ENCODE results near the gene OCRL.
"Not testable (repeated sequence)": the region's sequence is repeated elsewhere in the genome, so short reads cannot be mapped to it uniquely, and the experiment has no call there.

OCRL gene

DNA sequence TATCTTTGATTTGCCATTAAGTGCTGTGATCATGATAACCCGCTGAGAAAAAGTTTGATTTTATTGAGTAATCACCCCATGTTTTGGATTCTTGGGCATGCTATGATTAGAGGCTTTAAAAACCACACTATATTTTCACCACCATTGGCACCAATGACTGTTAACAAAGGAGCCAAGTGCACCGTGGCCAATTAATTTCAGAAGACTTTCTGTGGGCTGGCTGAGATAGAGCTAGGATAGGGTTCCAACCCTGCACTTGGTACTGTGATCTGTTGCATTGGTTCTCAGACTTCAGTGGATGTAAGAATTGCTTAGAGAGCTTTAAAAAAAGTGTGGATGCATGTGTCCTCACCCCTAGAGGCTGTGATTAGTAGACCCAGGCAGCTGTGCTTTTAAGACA, 32.4 kb downstream of the OCRL start:
- H3K27me3 ChIP-seq (ENCODE audit: control insufficient read depth, insufficient read depth, low read length), result no peaks in the 10 kb centered on the region
- H3K9me3 ChIP-seq (ENCODE audit: control insufficient read depth, low read length), result no peaks in the 10 kb centered on the region
- H3K4me3 ChIP-seq (ENCODE audit: low read length), result no peak overlapping the region
- no peak overlapping the region for H3K9ac ChIP-seq (ENCODE audit: low read length)
- H3K4me1 ChIP-seq (ENCODE audit: control insufficient read depth, insufficient read depth, low read length), result no peaks in the 10 kb centered on the region
- H3K36me3 ChIP-seq (ENCODE audit: control insufficient read depth, insufficient read depth, low read length), result no peaks in the 10 kb centered on the region

DNA sequence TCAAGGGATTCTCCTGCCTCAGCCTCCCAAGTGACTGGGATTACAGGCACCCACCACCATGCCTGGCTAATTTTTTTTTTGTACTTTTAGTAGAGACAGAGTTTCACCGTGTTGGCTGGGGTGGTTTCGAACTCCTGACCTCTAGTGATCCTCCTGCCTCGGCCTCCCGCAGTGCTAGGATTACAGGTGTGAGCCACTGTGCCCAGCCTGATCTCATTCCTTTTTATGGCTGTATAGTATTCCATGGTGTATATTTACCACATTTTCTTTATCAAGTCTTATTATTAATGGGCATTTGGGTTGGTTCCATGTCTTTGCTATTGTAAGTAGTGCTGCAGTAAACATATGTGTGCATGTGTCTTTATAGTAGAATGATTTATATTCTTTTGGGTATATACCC, 33.6 kb downstream of the OCRL start:
- H3K27me3 ChIP-seq (ENCODE audit: control insufficient read depth, insufficient read depth, low read length); H3K9me3 ChIP-seq (ENCODE audit: control insufficient read depth, low read length); H3K36me3 ChIP-seq (ENCODE audit: control insufficient read depth, insufficient read depth, low read length); H3K4me1 ChIP-seq (ENCODE audit: control insufficient read depth, insufficient read depth, low read length); H3K4me3 ChIP-seq (ENCODE audit: low read length); H3K9ac ChIP-seq (ENCODE audit: low read length): not testable (repeated sequence)

DNA sequence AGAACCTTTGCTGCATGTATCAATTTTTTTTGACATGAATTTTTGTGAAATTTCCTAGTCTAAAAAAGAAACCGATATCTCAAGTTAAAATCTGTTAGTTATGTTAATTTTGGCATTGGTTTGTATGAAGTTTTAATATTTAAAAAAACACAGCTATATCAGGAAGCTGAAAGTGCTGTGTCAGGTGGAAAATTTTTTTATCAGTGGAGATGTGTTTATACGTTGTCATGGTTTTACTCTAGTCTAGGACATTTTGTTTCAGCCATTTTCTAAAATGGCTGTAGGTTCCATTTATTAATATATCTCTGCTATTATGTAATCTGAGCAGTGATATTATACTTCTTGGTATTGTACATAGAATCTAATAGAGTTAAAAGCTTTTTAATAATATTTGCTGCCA, 34.2 kb downstream of the OCRL start:
- H3K9ac ChIP-seq (ENCODE audit: low read length), result no peak overlapping the region
- no peak overlapping the region for H3K4me3 ChIP-seq (ENCODE audit: low read length)
- no peaks in the 10 kb centered on the region for H3K36me3 ChIP-seq (ENCODE audit: control insufficient read depth, insufficient read depth, low read length)
- H3K4me1 ChIP-seq (ENCODE audit: control insufficient read depth, insufficient read depth, low read length), result no peaks in the 10 kb centered on the region
- H3K9me3 ChIP-seq (ENCODE audit: control insufficient read depth, low read length), result no peaks in the 10 kb centered on the region
- H3K27me3 ChIP-seq (ENCODE audit: control insufficient read depth, insufficient read depth, low read length), result no peaks in the 10 kb centered on the region

DNA sequence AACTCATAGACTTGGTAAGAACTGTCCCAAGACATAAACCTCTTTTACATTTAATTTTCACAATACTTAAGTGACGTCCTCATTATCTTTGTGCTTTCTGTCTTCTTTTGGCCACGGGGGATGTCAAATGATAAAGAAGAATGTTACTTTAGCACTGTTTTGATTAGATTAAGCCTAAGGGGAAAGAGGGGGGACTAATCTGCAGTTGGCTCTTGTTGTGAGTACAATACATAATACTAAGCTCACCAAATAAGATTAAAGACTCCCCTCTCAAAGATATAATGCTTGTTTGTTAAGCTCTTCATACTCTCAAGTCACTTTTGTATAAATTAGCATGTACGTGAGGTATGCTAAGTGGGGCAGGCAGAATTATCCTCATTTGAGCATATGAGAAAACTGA, 36.5 kb downstream of the OCRL start:
- no peak overlapping the region for H3K4me3 ChIP-seq (ENCODE audit: low read length)
- H3K9ac ChIP-seq (ENCODE audit: low read length), result no peak overlapping the region
- H3K36me3 ChIP-seq (ENCODE audit: control insufficient read depth, insufficient read depth, low read length), result no peaks in the 10 kb centered on the region
- no peaks in the 10 kb centered on the region for H3K9me3 ChIP-seq (ENCODE audit: control insufficient read depth, low read length)
- H3K4me1 ChIP-seq (ENCODE audit: control insufficient read depth, insufficient read depth, low read length), result no peaks in the 10 kb centered on the region
- no peaks in the 10 kb centered on the region for H3K27me3 ChIP-seq (ENCODE audit: control insufficient read depth, insufficient read depth, low read length)

DNA sequence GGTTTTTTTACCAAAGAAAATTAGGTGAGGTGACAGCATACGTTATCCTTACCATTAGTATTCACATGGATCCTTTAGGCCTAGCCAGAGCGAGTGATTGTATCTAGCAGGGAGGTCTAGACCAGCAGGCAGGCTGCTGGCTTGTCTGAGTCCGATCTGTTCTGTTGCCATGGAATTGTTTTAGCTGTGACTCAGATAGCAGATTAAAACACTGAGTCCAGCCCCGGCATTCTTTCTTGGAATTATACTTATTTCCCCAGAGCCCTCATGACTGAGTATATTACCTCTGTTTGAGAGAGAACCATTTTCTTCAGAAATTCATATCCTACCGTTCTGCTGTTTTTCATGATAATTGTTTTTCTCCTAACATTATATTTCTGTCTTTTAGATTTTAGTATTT, 37.4 kb downstream of the OCRL start:
- no peak overlapping the region for H3K9ac ChIP-seq (ENCODE audit: low read length)
- H3K36me3 ChIP-seq (ENCODE audit: control insufficient read depth, insufficient read depth, low read length), result no peaks in the 10 kb centered on the region
- no peaks in the 10 kb centered on the region for H3K4me1 ChIP-seq (ENCODE audit: control insufficient read depth, insufficient read depth, low read length)
- H3K4me3 ChIP-seq (ENCODE audit: low read length), result no peak overlapping the region
- H3K9me3 ChIP-seq (ENCODE audit: control insufficient read depth, low read length), result no peaks in the 10 kb centered on the region
- H3K27me3 ChIP-seq (ENCODE audit: control insufficient read depth, insufficient read depth, low read length), result no peaks in the 10 kb centered on the region

DNA sequence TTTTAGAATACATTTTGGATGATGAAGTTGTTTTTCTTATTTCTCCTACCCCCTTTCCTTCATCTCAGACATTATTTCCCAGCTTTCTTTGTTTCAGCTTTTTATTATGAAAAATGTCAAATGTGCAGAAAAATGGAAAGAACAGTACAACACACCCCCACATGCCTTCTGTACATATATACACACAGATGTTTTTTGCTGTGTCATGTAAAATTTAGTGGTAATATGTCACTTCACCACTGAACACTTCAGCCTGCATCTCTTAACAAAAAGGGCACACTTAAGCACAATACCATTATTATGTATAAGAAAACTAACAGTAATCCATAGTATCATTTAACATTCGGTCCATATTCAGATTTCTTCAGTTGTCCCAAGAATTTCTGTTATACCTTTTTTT, 37.8 kb downstream of the OCRL start:
- Histone ChIP-seq H3K36me3 (ENCODE audit: control insufficient read depth, insufficient read depth, low read length) (no peaks in the 10 kb centered on the region), H3K27me3 (ENCODE audit: control insufficient read depth, insufficient read depth, low read length) (no peaks in the 10 kb centered on the region), H3K9ac (ENCODE audit: low read length) (no peak overlapping the region), H3K9me3 (ENCODE audit: control insufficient read depth, low read length) (no peaks in the 10 kb centered on the region), H3K4me1 (ENCODE audit: control insufficient read depth, insufficient read depth, low read length) (no peaks in the 10 kb centered on the region), H3K4me3 (ENCODE audit: low read length) (no peak overlapping the region)

DNA sequence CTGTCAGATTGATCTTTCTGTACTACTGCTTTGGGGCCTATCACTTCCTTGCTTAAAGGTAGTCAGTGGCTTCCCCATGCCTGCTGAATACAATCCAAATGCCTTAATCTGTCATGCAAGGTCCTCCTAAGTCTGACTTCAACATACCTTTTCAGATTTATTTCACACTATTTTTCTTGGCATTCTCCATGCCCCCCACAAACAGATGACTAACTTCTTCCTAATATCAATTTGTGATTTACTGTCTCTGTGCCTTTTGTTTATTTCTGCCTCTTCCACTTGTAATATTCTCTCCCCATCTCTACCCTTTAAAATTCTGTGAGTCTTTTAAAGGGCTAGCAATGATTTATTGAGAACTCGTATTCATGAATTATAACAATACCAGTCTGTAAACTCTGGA, 41.8 kb downstream of the OCRL start:
- no peaks in the 10 kb centered on the region for H3K27me3 ChIP-seq (ENCODE audit: control insufficient read depth, insufficient read depth, low read length)
- H3K4me1 ChIP-seq (ENCODE audit: control insufficient read depth, insufficient read depth, low read length), result no peaks in the 10 kb centered on the region
- H3K36me3 ChIP-seq (ENCODE audit: control insufficient read depth, insufficient read depth, low read length), result no peaks in the 10 kb centered on the region
- H3K9ac ChIP-seq (ENCODE audit: low read length), result no peak overlapping the region
- no peak overlapping the region for H3K4me3 ChIP-seq (ENCODE audit: low read length)
- no peaks in the 10 kb centered on the region for H3K9me3 ChIP-seq (ENCODE audit: control insufficient read depth, low read length)

DNA sequence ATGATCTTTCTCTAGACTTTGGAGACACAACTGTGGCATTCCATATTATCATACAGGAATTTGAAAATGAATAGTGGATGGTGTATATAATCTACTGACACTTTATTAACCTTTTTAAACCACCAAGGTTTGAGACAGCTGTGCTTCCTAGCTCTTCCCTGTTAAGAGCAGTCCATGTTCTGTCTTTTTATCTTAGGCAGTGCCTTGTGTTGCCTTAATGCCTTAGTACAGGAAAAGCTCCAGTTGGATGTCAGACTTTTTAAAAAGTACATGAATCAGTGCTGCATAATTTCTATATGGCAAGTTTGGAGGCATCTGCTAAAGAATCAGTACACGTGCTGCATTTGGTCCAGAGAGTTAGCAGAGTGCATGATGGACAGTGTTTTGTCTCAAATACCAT, 45.1 kb downstream of the OCRL start:
- no peaks in the 10 kb centered on the region for H3K9me3 ChIP-seq (ENCODE audit: control insufficient read depth, low read length)
- H3K4me3 ChIP-seq (ENCODE audit: low read length), result no peak overlapping the region
- H3K27me3 ChIP-seq (ENCODE audit: control insufficient read depth, insufficient read depth, low read length), result no peaks in the 10 kb centered on the region
- no peaks in the 10 kb centered on the region for H3K4me1 ChIP-seq (ENCODE audit: control insufficient read depth, insufficient read depth, low read length)
- no peak overlapping the region for H3K9ac ChIP-seq (ENCODE audit: low read length)
- H3K36me3 ChIP-seq (ENCODE audit: control insufficient read depth, insufficient read depth, low read length), result no peaks in the 10 kb centered on the region

DNA sequence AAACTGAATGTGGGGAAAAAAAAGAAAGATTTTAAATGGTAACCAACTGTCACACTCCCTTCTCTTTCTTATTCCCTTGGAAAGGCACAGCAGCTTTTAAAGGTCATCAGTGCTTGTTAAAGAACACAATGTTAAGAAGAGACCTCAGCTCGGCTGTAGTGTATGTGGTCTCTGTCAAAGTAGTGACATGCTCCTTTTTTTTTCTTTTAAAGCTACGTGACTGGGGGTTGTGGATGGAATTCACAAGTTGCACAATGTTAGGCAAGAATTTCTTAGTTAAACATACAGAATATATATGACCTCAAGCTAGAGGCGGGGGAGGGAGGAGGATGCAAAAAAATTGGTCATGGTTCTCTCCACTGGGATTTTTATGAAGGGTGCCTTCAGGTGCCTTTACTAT, 45.6 kb downstream of the OCRL start:
- Histone ChIP-seq H3K9me3 (ENCODE audit: control insufficient read depth, low read length) (no peaks in the 10 kb centered on the region), H3K36me3 (ENCODE audit: control insufficient read depth, insufficient read depth, low read length) (no peaks in the 10 kb centered on the region), H3K9ac (ENCODE audit: low read length) (no peak overlapping the region)

DNA sequence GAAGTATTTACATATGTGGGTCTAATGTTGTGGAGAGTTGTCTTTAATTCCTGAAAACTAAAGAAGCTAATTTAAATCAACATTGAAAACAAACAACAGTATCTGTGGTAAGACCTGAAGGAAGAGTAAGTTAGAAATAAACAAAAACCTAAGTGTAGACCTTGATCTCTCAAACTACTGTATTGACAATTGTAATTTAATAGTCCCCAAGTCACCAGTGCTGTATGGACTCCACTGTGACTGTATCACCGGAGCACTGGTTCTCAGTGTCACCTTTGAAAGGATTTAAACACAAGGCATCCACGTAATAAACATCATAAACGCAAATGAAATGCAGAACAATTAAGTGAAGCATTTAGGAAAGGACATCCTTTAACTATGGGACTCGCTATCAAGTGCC, 46.4 kb downstream of the OCRL start:
- no peaks in the 10 kb centered on the region for H3K36me3 ChIP-seq (ENCODE audit: control insufficient read depth, insufficient read depth, low read length)
- H3K4me1 ChIP-seq (ENCODE audit: control insufficient read depth, insufficient read depth, low read length), result no peaks in the 10 kb centered on the region
- H3K9me3 ChIP-seq (ENCODE audit: control insufficient read depth, low read length), result no peaks in the 10 kb centered on the region
- H3K9ac ChIP-seq (ENCODE audit: low read length), result no peak overlapping the region
- H3K4me3 ChIP-seq (ENCODE audit: low read length), result no peak overlapping the region
- no peaks in the 10 kb centered on the region for H3K27me3 ChIP-seq (ENCODE audit: control insufficient read depth, insufficient read depth, low read length)

More for the DNA sequence above, 45.6 kb downstream of the OCRL start:
- H3K27me3 ChIP-seq (ENCODE audit: control insufficient read depth, insufficient read depth, low read length), result no peaks in the 10 kb centered on the region
- no peaks in the 10 kb centered on the region for H3K4me1 ChIP-seq (ENCODE audit: control insufficient read depth, insufficient read depth, low read length)
- no peak overlapping the region for H3K4me3 ChIP-seq (ENCODE audit: low read length)

DNA sequence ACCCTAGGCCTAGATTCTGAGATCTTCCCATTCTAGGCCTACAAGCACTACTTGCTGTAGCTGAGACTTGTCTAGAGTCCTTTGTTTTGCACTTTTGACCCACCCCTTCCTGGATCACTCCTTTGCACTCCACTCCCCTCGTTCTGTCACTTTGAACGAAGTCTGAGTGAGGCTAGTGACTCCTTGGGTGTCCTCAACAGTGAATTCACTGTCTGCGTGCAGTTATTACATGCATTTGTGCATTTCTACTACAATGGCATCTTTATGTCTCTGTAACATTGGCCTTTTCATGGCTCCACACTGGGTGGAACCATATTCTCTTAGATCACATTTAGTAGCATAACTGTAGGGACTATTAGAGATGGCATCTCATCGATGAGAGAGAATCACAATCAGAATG, 50.5 kb downstream of the OCRL start:
- Histone ChIP-seq H3K9me3 (ENCODE audit: control insufficient read depth, low read length) (no peaks in the 10 kb centered on the region), H3K4me3 (ENCODE audit: low read length) (no peak overlapping the region), H3K27me3 (ENCODE audit: control insufficient read depth, insufficient read depth, low read length) (no peaks in the 10 kb centered on the region), H3K36me3 (ENCODE audit: control insufficient read depth, insufficient read depth, low read length) (no peaks in the 10 kb centered on the region), H3K4me1 (ENCODE audit: control insufficient read depth, insufficient read depth, low read length) (peaks cover 9% of the 10 kb centered on the region), H3K9ac (ENCODE audit: low read length) (no peak overlapping the region)

DNA sequence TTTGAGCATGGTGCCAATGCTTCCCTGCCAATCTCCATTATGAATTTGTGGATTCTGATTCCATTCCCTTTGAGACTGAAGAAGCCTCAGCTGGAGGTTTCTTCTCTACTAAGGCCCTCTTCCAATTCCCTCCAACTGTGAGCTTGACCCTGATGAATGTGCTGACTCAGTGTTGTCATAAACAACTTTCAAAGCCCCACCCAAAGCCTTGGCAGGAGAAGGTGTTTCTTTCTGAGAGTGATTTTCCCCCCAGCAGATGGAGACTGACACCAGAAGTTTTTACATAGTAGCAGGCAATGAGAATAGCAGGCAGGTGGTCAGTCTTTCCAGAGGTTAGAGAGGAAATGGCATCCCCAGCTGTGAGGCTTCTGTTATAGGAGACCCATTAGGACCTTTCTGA, 53.1 kb downstream of the OCRL start:
- Histone ChIP-seq H3K4me3 (ENCODE audit: low read length) (no peak overlapping the region), H3K9me3 (ENCODE audit: control insufficient read depth, low read length) (no peaks in the 10 kb centered on the region), H3K27me3 (ENCODE audit: control insufficient read depth, insufficient read depth, low read length) (no peaks in the 10 kb centered on the region), H3K36me3 (ENCODE audit: control insufficient read depth, insufficient read depth, low read length) (no peaks in the 10 kb centered on the region), H3K4me1 (ENCODE audit: control insufficient read depth, insufficient read depth, low read length) (peaks cover 9% of the 10 kb centered on the region), H3K9ac (ENCODE audit: low read length) (no peak overlapping the region)

DNA sequence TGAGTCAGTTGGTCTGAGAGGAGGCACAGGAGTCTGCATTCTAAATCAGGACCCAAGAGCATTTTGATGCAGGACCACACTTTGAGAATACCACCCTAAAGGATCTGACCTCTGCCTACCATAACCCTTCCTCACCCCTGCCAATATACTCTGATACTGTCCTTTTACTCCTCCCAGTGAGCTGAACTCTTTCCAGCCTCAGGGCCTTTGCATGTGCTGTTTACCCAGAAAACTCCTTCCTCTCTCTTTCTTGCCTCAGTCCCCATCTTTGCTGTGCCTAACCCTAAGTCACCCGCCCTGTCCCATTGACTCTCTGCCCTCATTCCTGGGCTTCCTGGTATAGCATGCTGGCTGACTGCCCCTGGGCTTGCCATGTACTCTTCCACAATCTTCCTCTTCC, 54.7 kb downstream of the OCRL start:
- H3K4me3 ChIP-seq (ENCODE audit: low read length), result no peak overlapping the region
- peaks cover 9% of the 10 kb centered on the region for H3K4me1 ChIP-seq (ENCODE audit: control insufficient read depth, insufficient read depth, low read length)
- no peak overlapping the region for H3K9ac ChIP-seq (ENCODE audit: low read length)
- no peaks in the 10 kb centered on the region for H3K27me3 ChIP-seq (ENCODE audit: control insufficient read depth, insufficient read depth, low read length)
- no peaks in the 10 kb centered on the region for H3K9me3 ChIP-seq (ENCODE audit: control insufficient read depth, low read length)
- H3K36me3 ChIP-seq (ENCODE audit: control insufficient read depth, insufficient read depth, low read length), result no peaks in the 10 kb centered on the region

Data from mucosa of stomach (tissue), 1 donor.